Hepatocyte (in vitro differentiated cells): ENCODE data around the gene ERCC2. TPM values are rescaled to one million over a fixed set of nuclear protein-coding genes. Genes with fewer than 3 reads are reported as not detected.

ENCODE experiments used
- DNase-seq: peaks from one replicate; pipeline ENCODE4 v3.0.0-alpha.2; 2016; ENCODE audit warnings: low spot score
- H2AFZ ChIP-seq: fragments of 200-600 bp; sonication (generic); 2 replicates; pipeline ENCODE4 v1.6.0; 2016; ENCODE audit warnings: antibody characterized with exemption, mild to moderate bottlenecking
- H3K27ac ChIP-seq: fragments of 200-600 bp; sonication (generic); 2 replicates; pipeline ENCODE4 v1.5.1; 2016; ENCODE audit warnings: mild to moderate bottlenecking
- H3K27me3 ChIP-seq: fragments of 200-600 bp; sonication (generic); 2 replicates; pipeline ENCODE4 v1.6.1; 2016
- H3K36me3 ChIP-seq: fragments of 200-600 bp; sonication (generic); replicated peaks from 2 replicates; pipeline ENCODE4 v1.5.1; 2016; ENCODE audit warnings: low read depth; ENCODE audit not compliant: insufficient read depth
- H3K4me1 ChIP-seq: fragments of 200-600 bp; sonication (generic); 2 replicates; pipeline ENCODE4 v1.5.1; 2016; ENCODE audit warnings: mild to moderate bottlenecking, moderate library complexity; ENCODE audit not compliant: insufficient read depth
- H3K4me2 ChIP-seq: fragments of 200-600 bp; sonication (generic); 2 replicates; pipeline ENCODE4 v1.6.0; 2016
- H3K4me3 ChIP-seq: fragments of 200-600 bp; sonication (generic); 2 replicates; pipeline ENCODE4 v1.5.1; 2016; ENCODE audit warnings: mild to moderate bottlenecking
- H3K79me2 ChIP-seq: fragments of 200-600 bp; sonication (generic); 2 replicates; pipeline ENCODE4 v1.6.0; 2017; ENCODE audit warnings: mild to moderate bottlenecking
- H3K9me2 ChIP-seq: fragments of 200-600 bp; sonication (generic); replicated peaks from 2 replicates; pipeline ENCODE4 v1.6.0; 2017; ENCODE audit warnings: mild to moderate bottlenecking; ENCODE audit not compliant: insufficient read depth
- H3K9me3 ChIP-seq: fragments of 200-600 bp; sonication (generic); 2 replicates; pipeline ENCODE4 v1.5.1; 2016; ENCODE audit warnings: low read depth, mild to moderate bottlenecking
- H4K20me1 ChIP-seq: fragments of 200-600 bp; sonication (generic); 2 replicates; pipeline ENCODE4 v1.6.0; 2016; ENCODE audit warnings: mild to moderate bottlenecking; ENCODE audit not compliant: insufficient read depth, poor library complexity, severe bottlenecking
- CTCF ChIP-seq: fragments of 200-600 bp; sonication (generic); IDR thresholded peaks from 2 replicates; pipeline ENCODE4 v1.5.1; 2016; ENCODE audit warnings: antibody characterized with exemption, mild to moderate bottlenecking; ENCODE audit not compliant: poor library complexity
- EZH2 ChIP-seq: fragments of 200-600 bp; sonication (generic); IDR thresholded peaks from 2 replicates; pipeline ENCODE4 v1.6.1; 2016; ENCODE audit warnings: antibody characterized with exemption, mild to moderate bottlenecking, borderline replicate concordance
- EZH2phosphoT487 ChIP-seq: fragments of 200-600 bp; sonication (generic); IDR thresholded peaks from one replicate; pipeline ENCODE4 v1.6.1; 2018; ENCODE audit warnings: antibody characterized with exemption, mild to moderate bottlenecking, low read depth, moderate library complexity; ENCODE audit not compliant: unreplicated experiment, severe bottlenecking
- WGBS: methylation state at CpG from one replicate; pipeline ENCODE4 v1.1.6; 2016; ENCODE audit warnings: low lambda C conversion rate; ENCODE audit errors: missing lambda C conversion rate; 5-methylcytosine and 5-hydroxymethylcytosine counted together
- polyA plus RNA-seq: library from polyadenylated mRNA; unstranded; fragments of >200 nt; fragmentation: Nextera tagmentation; extraction: Ambion mirVana; gene quantifications from 2 replicates; pipeline ENCODE4 v1.2.1, GENCODE V29; 2016
- total RNA-seq: library from RNA; depleted of rRNA; stranded (reverse); fragments of >200 nt; gene quantifications from 2 replicates; pipeline ENCODE4 v1.2.3, GENCODE V29; 2014

Gene ERCC2
- total and polyA plus RNA-seq, 2 experiments from 2014 or later, result 7.1 to 13.9 TPM

- H3K36me3 ChIP-seq, result no peaks in the 10 kb centered on the region
- H3K4me2 ChIP-seq, result no peak overlapping the region
- no peak overlapping the region for H3K27ac ChIP-seq
- no peak overlapping the region for H3K4me3 ChIP-seq
- H2AFZ ChIP-seq, result no peak overlapping the region
- H3K79me2 ChIP-seq, result peaks cover 10% of the 10 kb centered on the region
- DNase-seq, result no peak
- WGBS, result 97% methylated on average over 11 of the region's 11 CpGs
- no peaks in the 10 kb centered on the region for H3K4me1 ChIP-seq
- no peaks in the 10 kb centered on the region for H4K20me1 ChIP-seq
- no peaks in the 10 kb centered on the region for H3K27me3 ChIP-seq
- TF ChIP-seq CTCF (no peak), EZH2 (no peak), EZH2phosphoT487 (no peak)
- H3K9me2 ChIP-seq, result no peaks in the 10 kb centered on the region
- H3K9me3 ChIP-seq, result no peaks in the 10 kb centered on the region
Observed at GRCh38 chr19:45368737-45369340, 1.5 kb downstream of the ERCC2 start.

DNA sequence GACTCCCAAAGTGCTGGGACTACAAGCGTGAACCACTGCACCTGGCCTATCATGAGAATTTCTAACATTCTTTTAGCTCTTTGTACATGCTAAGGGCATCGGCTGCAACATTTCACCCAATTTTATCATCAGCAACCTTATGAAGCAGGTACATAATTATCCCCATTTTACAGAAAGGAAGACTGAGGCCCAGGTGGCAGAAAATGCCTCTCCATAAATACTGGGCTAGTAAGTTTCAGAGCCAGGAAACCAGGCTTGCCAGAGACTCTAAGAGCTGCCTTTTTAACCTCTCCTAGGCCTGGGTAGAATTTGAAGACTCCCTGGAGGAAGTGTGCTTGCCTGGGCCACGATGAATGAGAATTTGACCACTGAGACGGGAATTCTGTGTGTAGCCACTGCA is 2.2 kb downstream of the ERCC2 start:
- no peak for DNase-seq
- no peaks in the 10 kb centered on the region for H3K4me1 ChIP-seq
- no peaks in the 10 kb centered on the region for H4K20me1 ChIP-seq
- TF ChIP-seq CTCF, result no peak
- 93% methylated on average over 4 of the region's 4 CpGs for WGBS
- H2AFZ ChIP-seq, result no peak overlapping the region
- no peaks in the 10 kb centered on the region for H3K27me3 ChIP-seq
- no peak overlapping the region for H3K27ac ChIP-seq
- no peaks in the 10 kb centered on the region for H3K9me2 ChIP-seq
- H3K79me2 ChIP-seq, result peaks cover 10% of the 10 kb centered on the region
- no peaks in the 10 kb centered on the region for H3K36me3 ChIP-seq
- no peak overlapping the region for H3K4me2 ChIP-seq
- no peaks in the 10 kb centered on the region for H3K9me3 ChIP-seq
- H3K4me3 ChIP-seq, result no peak overlapping the region

GRCh38 chr19:45364696-45365095 is 5.7 kb downstream of the ERCC2 start:
- Histone ChIP-seq H3K4me3 (no peak overlapping the region), H3K4me1 (no peaks in the 10 kb centered on the region), H2AFZ (no peak overlapping the region), H3K79me2 (peaks cover 9% of the 10 kb centered on the region), H3K27ac (no peak overlapping the region), H3K9me3 (no peaks in the 10 kb centered on the region), H3K4me2 (no peak overlapping the region), H3K9me2 (no peaks in the 10 kb centered on the region), H3K27me3 (no peaks in the 10 kb centered on the region), H3K36me3 (no peaks in the 10 kb centered on the region), H4K20me1 (no peaks in the 10 kb centered on the region)
- TF ChIP-seq EZH2phosphoT487, result no peak
- no peak for DNase-seq
- 95% methylated on average over 12 of the region's 12 CpGs for WGBS

DNA sequence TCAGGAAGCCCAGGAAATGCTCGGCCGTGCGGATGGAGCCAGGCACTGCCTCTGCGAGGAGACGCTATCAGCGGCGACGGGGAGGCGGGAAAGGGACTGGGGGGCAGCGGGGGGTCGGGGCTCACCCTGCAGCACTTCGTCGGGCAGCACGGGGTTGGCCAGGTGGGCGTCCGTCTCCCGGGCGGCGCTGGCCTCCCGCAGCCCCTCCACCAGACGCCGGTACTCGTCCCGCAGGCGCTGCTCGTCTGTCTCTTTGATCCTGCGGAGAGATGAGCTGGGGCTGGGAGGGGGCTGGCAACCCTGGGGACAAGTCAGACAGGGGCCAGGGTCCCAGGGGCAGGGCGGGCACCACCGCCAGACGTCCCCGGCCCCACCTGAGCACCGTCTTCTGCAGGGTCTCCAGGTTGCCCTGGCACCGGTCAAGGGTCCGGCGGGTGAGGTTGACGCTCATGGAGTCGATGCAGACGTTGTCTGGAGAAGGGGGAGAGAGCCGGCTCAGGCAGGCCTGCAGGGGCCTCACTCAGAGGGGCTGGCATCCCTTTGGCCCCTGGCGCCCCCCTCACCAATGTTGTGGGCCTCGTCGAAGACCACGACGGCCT is 6.4 kb downstream of the ERCC2 start:
- Histone ChIP-seq H3K4me1 (no peaks in the 10 kb centered on the region), H3K27ac (no peak overlapping the region), H3K79me2 (peaks cover 4% of the 10 kb centered on the region), H3K36me3 (no peaks in the 10 kb centered on the region), H2AFZ (no peak overlapping the region), H3K4me2 (no peak overlapping the region), H4K20me1 (no peaks in the 10 kb centered on the region), H3K4me3 (no peak overlapping the region), H3K9me2 (no peaks in the 10 kb centered on the region), H3K9me3 (no peaks in the 10 kb centered on the region), H3K27me3 (no peaks in the 10 kb centered on the region)
- no peak for TF ChIP-seq EZH2
- WGBS, result 98% methylated on average over 30 of the region's 44 CpGs
- DNase-seq, result no peak
